Activated CD4-positive, alpha-beta T cell treated with anti-CD3 and anti-CD28 coated beads, Interleukin-10, Interleukin-2, amounts not matched to agents 100 ng/mL and 50 ng/mL, durations not matched to agents 16 hours and 8 hours (primary cell): ENCODE results near the gene ZNFX1.

Source experiments
- DNase-seq: peaks from one replicate; pipeline ENCODE4 v3.0.0-alpha.2; 2020

Gene ZNFX1

DNA sequence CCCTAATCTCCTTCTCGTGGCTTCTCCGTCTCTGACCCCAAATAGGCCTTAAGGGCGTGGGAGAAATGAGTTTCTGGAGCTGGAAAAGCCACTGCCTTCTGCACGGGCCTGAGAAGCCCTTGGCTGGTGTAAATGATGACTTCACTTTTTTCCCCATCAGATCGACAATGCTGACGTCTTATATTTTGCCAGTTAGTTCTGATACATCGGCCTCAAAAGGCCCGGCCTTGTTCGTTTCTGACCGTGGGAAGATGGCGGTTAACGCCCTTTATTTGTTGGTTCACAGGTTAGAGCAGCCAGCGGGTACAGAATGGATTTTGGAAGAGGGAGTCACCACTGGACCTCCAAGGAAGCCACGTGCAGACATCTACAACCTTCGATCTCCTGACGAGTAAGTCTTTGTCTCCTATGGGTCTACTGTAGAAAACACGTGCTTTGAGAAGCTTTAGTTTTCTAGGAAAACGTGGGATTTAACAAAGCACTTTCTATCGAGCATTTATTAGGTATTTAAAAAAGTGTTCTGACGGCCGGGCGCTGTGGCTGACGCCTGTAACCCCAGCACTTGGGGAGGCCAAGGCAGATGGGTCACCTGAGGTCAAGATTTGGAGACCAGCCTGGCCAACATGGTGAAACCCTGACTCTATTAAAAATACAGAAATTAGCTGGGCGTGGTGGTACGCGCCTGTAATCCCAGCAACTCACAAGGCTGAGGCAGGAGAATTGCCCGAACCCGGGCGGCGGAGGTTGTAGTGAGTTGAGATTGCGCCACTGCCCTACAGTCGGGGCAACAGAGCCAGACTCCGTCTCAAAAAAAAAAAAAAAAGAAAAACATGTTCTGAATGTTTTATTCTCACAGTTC, 1.2 kb upstream of the ZNFX1 start:
- peak; percentile 63 for DNase-seq

DNA sequence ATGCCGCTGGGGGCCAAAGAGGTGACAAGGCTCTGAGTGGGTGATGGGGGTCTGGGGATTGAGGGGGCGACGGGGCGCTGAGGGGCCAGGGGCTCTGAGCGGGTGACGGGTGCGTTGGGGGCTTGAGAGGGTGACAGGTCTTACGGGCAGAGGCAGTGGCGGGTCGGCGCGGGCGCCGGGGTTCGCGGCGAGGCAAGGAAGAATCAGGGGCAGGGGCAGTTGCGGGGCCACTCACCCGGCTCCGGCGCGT, 146 bp downstream of the ZNFX1 start:
- DNase-seq = no peak

DNA sequence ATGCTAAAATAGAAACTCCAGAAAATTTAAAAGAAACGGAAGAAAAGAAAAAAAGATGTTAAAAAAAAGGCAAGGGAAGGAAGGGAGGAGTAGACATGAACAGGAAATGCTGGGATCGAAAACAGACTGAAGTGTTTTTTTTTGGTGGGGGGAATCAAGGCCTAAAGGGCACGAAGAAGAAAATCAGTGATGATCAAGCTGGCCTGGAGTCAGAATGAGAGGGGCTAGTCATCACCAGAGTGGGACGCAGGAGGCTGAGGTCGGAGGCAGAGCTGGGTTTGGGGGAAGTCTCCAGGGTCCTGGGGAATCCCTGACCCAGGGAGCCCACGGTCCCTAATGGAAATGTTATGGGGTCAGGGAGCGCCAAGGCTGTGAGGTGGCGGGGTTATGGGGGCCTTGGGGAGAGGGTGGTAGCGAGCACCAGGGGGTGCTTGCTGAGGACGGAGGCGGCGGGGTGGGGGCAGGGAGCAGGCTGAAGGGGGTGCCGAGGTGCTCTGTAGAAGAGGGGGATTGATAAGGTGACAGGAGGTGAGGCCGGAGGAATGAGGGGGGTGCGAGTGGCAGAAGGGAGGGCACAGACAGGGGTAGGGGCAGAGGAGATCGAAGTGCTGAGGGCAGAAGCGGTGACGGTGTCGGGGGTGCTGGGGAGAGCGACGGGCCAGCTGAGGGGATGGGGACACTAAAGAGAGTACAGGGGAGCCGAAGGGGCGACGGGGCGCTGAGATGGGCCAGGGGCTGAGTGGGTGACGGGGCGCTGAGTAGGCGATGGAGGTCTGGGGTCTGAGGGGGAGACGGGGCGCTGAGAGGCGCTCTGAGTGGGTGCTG, 684 bp downstream of the ZNFX1 start:
- peak; percentile 78 for DNase-seq

DNA sequence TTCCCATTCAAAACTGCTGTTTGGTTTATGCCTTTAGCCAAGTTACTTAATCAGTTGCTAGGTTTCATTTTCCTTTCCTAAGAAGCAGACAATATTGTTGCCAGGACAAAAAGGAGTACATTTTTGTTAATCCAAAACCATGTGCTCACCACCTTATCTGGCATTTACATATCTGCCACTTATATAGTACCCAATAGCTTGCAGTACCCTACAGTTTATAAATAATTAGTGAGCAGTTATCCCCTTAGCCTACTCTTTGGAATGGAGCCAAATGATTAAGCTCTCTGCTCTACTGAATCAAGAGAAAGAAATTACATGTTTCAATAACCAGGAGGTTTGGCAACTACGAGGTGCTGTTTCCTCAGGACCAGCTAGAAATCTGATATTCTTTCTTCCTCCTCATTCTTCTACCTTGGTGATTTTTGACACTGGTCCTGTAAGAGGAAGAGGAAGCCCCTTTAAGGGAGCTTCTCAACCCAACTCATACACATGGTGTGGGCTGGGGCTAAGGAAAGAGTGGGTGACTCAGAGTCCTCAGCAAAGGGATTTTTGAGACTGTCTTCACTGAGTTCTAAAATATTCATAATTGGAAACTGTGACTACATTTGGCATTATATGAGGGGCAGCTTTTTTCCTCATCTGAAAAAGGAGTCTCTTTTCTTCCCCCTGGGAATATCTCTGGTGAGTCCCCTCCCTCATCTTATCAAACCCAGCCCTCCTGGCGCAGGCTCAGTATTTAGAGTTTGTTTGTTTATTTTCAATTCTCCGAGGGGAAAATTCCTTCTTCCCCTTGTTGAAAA, 1.5 kb downstream of the ZNFX1 start:
- peak; percentile 76 for DNase-seq

DNA sequence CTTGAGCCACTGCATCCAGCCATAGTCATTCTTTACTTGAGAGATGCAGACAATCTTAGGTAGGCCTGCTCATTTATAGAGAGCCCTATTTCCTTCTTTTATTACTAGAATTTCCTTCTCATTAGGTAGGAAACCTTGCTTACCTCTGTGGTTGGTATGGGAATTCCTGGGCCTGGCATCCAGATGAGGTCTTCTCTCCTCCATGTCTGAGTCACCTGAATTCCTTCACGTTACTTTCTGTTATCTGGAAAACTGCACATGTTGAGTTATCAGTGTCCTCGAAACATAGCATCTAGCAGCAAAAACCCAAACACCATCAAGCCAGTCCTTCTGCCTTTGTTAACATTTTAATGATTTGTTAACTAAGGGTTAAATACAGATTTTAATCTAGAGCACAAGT, 2.2 kb downstream of the ZNFX1 start:
- DNase-seq = no peak

DNA sequence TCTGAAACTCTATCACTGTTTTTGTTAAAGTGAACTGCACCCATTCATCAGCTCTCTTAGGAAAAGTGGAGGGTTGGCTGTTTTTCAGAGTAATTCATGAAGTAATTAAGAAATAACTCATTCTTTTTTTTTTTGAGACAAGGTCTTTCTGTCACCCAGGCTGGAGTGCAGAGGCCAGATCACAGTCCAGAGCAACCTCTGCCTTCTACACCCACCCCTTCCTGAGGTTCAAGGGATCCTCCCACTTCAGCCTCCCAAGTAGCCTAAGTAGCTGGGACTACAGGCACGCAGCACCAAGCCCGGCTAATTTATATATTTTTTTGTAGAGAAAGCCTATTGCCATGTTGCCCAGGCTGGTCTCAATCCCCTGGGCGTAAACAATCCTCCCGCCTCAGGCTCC, 2.6 kb downstream of the ZNFX1 start:
- no peak for DNase-seq

DNA sequence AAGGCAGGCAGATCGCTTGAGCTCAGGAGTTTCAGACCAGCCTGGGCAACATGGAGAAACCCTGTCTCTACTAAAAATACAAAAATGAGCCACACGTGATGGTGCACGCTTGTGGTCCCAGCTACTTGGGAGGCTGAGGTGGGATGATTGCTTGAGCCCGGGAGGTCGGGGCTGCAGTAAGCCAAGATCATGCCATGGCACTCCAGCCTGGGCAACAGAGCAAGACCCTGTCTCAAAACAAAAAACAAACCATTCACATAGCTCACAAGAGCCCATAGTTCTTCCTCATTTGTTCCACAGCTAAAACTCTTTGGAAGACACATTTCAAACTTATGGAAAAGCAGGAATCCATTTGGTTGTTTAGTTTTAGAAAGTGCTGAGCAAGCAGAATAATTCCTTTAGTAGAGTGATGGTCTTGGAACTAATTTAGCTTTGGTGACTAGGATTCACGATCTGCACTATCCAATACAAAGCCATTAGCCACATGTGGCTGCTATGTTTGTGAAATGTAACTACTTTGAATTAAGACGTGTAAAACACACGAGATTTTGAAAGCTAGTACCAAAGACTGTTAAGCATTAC, 4.1 kb downstream of the ZNFX1 start:
- DNase-seq = no peak

DNA sequence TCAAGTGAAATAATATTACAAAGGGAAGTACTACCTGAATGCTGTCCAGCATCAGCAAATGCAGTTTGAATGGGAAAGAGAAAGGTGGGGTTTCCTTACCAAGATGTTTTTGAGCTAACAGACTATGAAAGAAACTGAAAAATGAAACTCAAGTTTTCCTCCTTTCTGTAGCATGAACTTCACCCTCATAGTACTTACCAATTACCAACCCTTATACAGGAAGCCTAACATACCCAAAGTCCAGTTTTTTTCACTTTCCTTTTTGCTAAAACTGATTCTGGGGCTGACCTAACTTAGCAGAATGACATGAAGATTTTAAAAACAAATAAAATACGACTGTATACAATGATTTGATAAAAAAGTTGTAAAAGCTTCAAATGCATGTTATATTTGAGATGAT, 5.2 kb downstream of the ZNFX1 start:
- peak; percentile 40 for DNase-seq

DNA sequence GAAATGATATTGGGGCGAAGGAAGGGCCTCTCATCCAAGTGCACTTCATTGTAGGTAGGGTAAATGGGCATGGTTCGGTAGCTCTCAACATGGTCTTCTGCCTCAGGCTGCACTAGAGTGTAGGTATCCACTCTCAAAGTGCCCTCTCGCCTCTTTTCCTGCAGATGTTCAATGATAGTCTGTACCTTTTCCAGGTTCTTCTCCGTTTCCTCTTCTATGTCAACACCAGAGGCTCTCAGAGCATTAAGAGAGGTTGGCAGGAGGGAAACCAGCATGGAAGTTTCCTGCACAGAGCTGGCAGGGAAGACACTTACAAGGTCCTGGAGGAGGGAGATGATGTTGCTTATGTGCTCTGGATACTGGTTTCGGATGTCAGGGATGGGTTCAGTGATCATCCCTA, 7.1 kb downstream of the ZNFX1 start:
- no peak for DNase-seq

DNA sequence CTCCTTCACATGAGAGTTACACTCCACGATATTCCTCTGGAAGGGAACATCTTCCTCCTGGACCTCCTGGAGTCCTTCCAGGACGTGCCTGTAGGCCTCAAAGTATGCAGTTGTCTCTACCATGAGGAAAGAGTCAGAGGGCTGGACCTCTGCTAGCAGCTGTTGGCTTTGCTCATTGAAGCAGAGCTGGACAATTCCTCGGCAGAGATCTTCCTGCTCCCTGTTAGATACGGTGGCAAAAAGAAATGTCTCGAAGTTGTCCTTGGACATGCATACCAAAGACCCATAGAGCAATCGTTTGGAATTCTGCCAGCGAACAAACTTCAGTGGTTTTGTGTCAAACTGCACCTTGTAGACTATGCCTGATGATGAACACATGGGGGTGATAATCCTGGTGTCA, 7.7 kb downstream of the ZNFX1 start:
- no peak for DNase-seq

DNA sequence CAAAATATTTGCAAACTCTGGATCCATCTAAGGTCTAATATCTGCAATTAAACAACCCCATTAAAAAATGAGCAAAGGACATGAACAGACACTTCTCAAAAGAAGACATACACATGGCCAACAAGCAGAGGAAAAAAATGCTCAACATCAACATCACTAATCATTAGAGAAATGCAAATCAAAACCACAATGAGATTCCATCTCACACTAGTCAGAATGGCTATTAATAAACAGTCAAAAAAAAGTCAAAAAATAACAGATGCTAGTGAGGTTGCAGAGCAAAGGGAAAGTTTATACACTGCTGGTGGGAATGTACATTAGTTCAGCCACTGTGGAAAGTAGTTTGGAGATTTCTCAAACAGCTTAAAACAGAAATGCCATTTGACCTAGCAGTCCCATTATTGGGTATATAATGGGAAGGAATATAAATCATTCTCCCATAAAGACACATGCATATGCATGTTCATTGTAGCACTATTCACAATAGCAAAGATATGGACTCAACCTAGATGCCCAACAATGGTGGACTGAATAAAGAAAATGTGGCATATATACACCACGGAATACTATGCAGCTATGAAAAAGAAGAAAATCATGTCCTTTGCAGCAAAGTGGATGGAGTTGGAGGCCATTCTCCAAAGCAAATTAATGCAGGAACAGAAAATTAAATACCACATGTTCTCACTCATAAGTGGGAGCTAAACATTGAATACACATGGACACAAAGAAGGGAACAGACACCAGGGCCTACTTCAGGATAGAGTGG, 9.1 kb downstream of the ZNFX1 start:
- DNase-seq = no peak

DNA sequence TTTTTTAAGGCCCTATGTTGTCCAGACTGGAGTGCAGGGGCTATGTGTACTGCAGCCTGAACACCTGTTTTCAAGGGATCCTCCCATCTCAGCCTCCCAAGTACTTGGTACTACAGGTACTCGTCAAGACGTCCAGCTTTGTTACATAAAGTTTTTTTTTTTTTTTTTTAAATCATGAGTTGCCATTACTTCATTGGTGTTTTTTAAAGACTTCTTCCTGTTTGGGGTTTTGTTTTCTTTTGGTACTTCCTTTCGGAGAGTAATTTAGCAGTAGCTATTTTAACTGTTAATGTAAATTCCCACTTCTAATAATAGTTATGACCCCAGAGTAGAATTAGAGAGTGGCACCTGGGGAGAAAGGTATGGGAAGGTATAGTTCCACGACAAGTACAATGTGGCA, 10.5 kb downstream of the ZNFX1 start:
- no peak for DNase-seq

DNA sequence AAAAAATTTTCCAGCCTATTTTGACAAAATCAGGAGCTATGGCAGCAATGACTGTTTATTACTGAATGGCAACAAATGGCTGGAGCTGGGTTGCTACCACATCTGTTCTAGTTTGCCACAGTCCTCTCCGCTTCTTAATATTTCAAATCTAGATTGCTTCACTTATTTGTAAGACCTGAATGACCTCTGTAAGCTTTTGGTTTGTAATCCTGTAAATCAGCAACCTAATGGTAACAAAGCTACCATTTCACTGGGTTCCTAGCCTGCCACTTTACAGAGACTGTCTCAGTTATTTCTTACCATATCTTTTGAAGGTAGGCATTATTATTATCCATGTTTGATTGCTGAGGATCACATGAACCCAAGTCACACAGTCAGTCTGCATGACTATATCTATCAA, 15.4 kb downstream of the ZNFX1 start:
- DNase-seq = no peak

DNA sequence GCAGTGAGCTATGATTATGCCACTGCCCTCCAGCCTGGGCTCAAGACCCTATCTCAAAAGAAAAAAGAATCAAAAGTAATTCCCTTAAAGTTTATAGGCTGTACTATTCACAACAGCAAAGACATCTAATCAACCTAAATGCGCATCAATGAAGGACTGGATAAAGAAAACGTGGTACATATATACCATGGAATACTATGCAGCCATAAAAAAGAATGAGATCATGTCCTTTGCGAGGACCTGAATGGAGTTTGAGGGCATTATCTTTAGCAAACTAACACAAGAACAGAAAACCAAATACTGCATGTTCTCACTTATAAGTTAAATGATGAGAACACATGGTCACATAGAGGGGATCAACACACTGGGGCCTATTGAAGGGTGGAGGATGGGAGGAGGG, 16.7 kb downstream of the ZNFX1 start:
- no peak for DNase-seq

DNA sequence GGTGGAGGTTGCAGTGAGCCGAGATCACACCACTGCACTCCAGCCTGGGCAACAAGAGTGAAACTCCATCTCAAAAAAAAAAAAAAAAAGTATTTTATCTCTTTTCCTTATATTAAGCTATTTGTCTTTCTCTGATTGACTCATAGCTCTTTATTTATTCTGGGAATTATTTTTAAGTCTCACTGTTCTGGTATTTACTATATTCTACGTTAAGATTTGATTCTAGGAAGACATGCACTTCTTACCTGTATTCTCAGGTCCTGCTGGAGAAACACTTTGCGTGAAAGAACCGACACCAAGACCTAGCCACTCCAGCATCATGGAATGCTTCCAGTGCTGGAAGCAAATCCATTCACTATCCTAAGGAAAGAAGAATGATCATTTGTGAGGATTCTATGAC, 17.6 kb downstream of the ZNFX1 start:
- no peak for DNase-seq

DNA sequence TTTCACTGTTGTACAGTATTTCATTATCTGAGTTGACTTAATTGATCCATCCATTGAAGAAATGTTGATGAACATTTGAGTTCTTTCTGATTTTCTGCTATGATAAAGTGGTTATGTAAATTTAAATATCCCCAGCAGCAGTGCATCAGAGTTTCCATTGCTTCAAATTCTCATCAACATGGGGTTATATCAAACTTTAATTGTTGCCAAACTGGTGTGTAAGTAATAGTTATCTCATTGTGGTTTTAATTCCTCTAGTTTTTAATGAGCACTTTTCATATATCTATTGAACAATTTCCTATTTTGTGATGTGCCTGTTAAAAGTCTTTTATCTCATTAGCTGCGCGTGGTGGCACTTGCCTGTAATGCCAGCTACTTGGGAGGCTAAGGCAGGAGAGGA, 18.1 kb downstream of the ZNFX1 start:
- no peak for DNase-seq

DNA sequence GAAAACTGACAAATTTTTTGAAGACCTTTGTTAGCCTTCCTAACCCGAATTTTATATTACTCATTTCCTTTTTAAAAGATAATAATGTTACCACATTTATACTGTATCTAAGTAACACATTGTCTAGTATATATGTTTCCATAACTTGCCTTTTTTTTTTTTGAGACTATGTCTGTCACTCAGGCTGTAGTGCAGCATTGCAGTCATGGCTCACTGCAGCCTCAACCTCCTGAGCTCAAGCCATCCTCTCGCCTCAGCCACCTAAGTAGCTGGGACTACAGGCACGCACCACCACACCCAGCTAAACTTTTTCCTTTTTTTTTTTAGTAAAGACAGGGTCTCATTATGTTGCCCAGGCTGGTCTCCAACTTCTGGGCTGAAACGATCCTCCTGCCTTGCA, 18.6 kb downstream of the ZNFX1 start:
- DNase-seq = no peak

DNA sequence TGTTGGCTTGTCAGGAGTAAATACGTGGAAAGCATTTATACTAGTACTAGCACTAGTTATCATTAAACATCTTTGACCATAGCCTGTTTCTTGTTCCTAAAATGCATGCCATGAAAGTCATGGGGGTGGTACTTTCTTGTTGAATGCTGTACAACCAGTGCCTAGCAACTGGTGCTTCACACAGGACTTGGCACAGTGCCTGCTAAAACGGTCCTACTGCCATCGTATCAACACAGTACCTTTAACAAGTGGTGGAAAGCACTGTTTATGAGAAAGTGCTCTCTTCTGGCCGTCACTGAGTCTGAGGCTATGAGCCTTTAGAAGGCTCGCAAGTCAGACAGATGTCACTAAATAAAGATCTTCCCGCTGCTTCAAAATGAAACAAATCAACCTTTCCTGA, 21.6 kb downstream of the ZNFX1 start:
- no peak for DNase-seq

DNA sequence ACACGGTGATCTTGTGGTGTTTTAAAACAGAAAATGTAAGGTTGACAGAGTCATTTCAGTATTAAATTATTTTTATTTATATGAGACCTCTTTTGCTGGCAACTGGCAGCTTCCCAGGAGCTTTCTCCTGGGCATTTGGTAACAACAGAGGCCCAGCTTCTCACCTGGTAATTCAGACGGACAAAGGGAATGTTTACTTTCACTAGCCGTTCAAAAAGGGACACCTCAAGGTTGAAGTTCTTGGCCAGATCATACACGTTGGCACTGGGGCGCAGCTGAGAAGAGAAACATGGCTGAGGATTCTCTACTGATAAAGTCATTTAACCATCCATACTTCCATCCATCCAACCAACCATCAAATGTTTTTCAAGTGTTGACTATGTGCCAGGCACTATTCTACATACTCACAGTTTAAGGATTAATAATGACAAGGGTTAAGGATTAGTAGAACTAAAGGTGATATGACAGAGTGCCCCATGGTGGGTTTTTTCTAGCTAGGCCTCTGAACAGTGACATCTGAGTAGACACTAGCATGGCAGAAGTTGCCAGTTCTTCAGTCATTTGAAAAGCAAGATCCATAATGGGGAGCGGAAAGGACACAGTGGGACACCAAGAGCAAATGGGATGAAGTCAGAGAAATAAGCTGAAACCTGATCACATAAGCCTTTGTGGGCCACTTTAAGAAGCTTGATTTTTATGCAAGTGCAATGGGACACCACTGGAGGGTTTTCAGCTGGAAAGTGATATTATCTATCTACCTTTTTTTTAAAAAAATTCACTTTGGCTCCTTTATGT, 25.1 kb downstream of the ZNFX1 start:
- no peak for DNase-seq

DNA sequence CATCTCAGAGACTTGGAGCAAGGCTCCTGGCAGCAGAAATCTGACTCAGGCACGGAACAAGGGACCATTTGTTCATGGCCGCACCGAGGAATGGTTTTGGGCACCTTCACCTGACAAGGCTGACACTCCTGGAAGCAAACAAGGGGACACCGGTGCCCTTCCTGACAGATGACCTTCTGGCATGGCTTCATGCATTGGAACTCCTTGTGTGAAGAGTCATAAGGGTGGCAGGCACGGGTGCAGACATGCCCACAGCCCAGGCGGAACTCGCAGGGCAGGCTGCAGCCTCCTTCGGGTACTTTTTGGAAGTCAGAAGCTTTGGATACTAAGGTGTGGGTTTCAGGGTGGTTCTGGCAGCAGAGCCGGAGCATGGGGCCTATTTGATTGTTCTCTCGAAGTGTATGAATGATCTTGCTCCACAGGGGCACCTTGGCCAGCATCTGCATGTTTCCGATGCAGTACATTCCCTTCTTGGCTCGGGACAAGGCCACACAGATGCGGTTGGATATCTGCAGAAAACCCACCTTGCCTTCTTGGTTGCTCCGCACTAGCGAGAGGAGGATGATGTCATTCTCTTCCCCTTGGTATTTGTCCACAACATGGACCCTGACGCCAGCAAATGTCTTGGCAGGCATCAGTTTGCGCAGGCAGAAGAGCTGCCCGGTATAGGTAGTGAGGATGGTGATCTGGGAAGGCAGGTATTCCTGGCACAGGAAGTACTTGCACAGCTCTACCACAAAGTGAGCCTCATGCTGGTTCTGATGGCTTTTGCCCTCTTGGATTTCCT, 28.8 kb downstream of the ZNFX1 start:
- no peak for DNase-seq

DNA sequence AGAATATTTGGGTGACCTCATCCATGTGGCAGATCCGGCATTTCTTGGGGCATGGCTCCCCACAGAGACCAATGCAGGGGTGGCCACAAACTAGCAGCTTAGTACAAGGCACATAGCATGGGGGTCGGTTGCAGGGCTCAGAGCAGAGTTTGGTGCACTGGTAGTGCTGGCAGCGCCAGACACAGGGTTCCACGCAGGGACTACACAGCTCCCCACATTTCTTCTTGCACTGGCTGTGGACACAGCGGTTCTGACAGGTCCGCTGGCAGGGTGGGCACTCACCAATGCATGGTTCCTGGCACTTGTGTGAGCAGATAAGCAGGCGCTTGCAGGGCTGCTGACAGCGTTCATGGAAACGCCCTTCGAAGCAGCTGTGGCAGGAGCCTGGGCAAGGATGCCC, 29.6 kb downstream of the ZNFX1 start:
- no peak for DNase-seq
